Left lung (tissue), 14 donors: ENCODE measurements around the gene MEF2B. TPM values are rescaled to one million over a fixed set of nuclear protein-coding genes. Genes with fewer than 3 reads are reported as not detected.

Experiments used
- ATAC-seq: fragments of 200-7000 bp; cut with Tn5 transposase; one replicate; pipeline ENCODE4 v1.9.1; 2020; ENCODE audit warnings: moderate library complexity
- DNase-seq, 4 donors: peaks; one replicate each; pipeline ENCODE4 v3.0.0-alpha.2; 2013 to 2020
- H3K27ac ChIP-seq, 2 donors: fragments of 200-600 bp; sonication (generic) in 1 of 2; one replicate each; pipeline versions ENCODE4 v1.5.0 to v1.8.0; 2020 to 2021
- H3K27me3 ChIP-seq, 2 donors: fragments of 200-600 bp; sonication (generic) in 1 of 2; one replicate each; pipeline versions ENCODE4 v1.5.0 to v1.8.0; 2020 to 2021
- H3K36me3 ChIP-seq, 2 donors: fragments of 200-600 bp; sonication (generic) in 1 of 2; one replicate each; pipeline versions ENCODE4 v1.5.0 to v1.8.0; 2020 to 2021
- H3K4me1 ChIP-seq, 2 donors: fragments of 200-600 bp; one replicate each; pipeline ENCODE4 v1.8.0; 2021
- H3K4me3 ChIP-seq, 2 donors: fragments of 200-600 bp; sonication (generic) in 1 of 2; one replicate each; pipeline versions ENCODE4 v1.5.0 to v1.8.0; 2020 to 2021; ENCODE audit warnings: mild to moderate bottlenecking in 1 of 2
- H3K9me3 ChIP-seq, 2 donors: fragments of 200-600 bp; sonication (generic) in 1 of 2; one replicate each; pipeline versions ENCODE4 v1.5.0 to v1.8.0; 2020 to 2021
- CTCF ChIP-seq, 2 donors: fragments of 200-600 bp; sonication (generic) in 1 of 2; IDR thresholded peaks; one replicate each; pipeline versions ENCODE4 v1.5.0 to v1.8.0; 2021; ENCODE audit warnings: antibody characterized with exemption in 2 of 2
- intact Hi-C, 2 donors: fragments of 100-400 bp; cut with DNase I; formaldehyde crosslinking; loops; one replicate each; pipeline versions ENCODE4 v1.11.2 to v1.14.2; 2022
- long read RNA-seq, 12 donors: library from polyadenylated mRNA in 2 of 12; unstranded in 2 of 12; transcript quantifications; one replicate each; pipeline ENCODE4 v2.0.0 and lab custom pipeline, GENCODE V29; 2019 to 2026
- polyA plus RNA-seq, 6 donors: library from polyadenylated mRNA; unstranded; fragments of 120-200 nt; gene quantifications; one replicate each; pipeline ENCODE4 v1.2.1, GENCODE V29; 2013; ENCODE audit not compliant: insufficient read length in 6 of 6
- total RNA-seq, 2 donors: library from RNA; stranded (reverse); fragmentation: NEBNext Ultra II Directional; extraction: Animal tissue kit (Norgen Biotek cat#: 25700); gene quantifications; one replicate each; pipeline ENCODE4 v1.2.1, GENCODE V29; 2021
- donor health status: DM: no; HTN: yes; CAD: no.
- donor health status: DM: no; HTN: no; CAD: no.

Gene MEF2B
- 1 to 10 TPM; 1.1 to 2.3 TPM for total RNA-seq
- 1 to 10 TPM; 1.8 to 3.7 (median 2.1) TPM for polyA plus RNA-seq
- long read RNA-seq, donor 1 = 0 reads
- long read RNA-seq, donor 2 = 0 reads
- long read RNA-seq, donor 3 = 0 reads
- long read RNA-seq, donor 4 = 0 reads
- long read RNA-seq, donor 5, partial matches to known transcripts = 0 of 1 reads
- long read RNA-seq, donor 5, other reads (novel, unspliced or antisense) = 0 of 1 reads
- long read RNA-seq, donor 6 = 0 reads
- long read RNA-seq, donor 7 = 0 reads
- long read RNA-seq, donor 8 = 0 reads
- long read RNA-seq, donor 9 = 0 reads
- long read RNA-seq, donor 10 = 0 reads
- long read RNA-seq, donor 11 = 0 reads
- long read RNA-seq, donor 12, partial matches to known transcripts = 0 of 2 reads
- long read RNA-seq, donor 12, other reads (novel, unspliced or antisense) = 0 of 2 reads

DNA sequence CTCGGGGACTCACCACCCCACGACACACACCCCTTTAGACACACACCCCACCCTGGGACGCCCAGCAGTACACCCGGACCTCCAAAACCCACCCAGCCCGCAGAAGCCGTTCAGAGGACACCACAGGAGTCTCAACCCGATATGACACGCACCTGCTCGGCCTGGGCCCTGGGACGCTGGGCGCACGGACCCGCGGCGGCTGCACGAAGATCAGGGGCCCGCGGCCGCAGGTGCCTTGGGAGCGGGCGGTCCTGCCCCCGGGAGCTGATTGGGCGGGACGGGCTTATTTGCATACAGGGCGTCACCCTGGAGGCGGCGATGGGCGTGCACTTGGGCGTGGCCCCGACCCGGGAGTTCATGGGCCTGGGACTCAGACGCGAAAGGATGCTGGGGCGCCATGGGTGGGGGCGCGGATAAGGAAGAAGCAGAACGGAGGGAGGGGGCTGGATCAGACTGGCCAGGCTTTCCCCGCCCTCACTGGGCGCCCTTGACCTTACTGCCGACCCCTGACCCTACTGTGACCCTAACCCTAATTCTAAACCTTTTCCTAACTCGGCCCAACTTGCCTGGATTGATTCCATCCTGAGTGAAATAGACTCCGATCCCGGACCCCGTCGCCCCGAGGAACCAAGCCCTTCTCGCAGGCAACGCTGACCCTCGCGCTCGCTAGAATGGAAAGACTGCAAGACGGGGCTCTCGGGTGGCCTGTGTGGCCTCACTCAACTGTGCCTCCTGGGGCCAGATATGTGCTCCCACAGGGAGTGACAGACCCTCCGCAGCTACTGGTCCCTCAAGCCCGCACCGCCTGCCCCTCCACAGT lies at the start of gene MEF2B:
TSS of gene MEF2B (minus strand) at position 211 of the 820 bp plus-strand sequence. CDS start 19,528 bp downstream, outside the sequence.
- TF ChIP-seq CTCF (IDR thresholded peaks at IDR 0.05) = no peak
- no peaks in the 10 kb centered on the region for H3K9me3 ChIP-seq
- intact Hi-C loops = no loop called here

DNA sequence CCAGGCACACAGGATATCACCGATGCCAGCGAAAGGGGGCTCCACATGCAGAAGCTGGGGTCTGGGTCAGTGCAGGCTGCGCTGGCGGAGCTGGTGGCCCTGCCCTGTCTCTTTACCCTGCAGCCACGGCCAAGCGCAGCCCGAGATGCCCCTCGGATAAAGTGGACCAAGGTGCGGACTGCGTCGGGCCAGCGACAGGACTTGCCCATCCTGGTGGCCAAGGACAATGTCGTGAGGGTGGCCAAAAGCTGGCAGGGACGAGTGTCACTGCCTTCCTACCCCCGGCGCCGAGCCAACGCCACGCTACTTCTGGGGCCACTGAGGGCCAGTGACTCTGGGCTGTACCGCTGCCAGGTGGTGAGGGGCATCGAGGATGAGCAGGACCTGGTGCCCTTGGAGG lies 48.8 kb upstream of the MEF2B start:
- H3K27me3 ChIP-seq = peaks cover 0 to 83% of the 10 kb centered on the region in 2 donors
- intact Hi-C loops = no loop called here
- no peaks in the 10 kb centered on the region for H3K36me3 ChIP-seq
- H3K4me1 ChIP-seq = no peaks in the 10 kb centered on the region
- DNase-seq (peak in 1 of 4 donors; percentile 67), ATAC-seq (no peak)
- no peak for TF ChIP-seq CTCF (IDR thresholded peaks at IDR 0.05)
- no peaks in the 10 kb centered on the region for H3K9me3 ChIP-seq
- H3K27ac ChIP-seq = no peak overlapping the region
- H3K4me3 ChIP-seq = no peak overlapping the region

More for the DNA sequence above, at the start of gene MEF2B:
- ATAC-seq = peak; percentile 96
- no peaks in the 10 kb centered on the region for H3K27me3 ChIP-seq
- H3K36me3 ChIP-seq = peaks cover 0 to under 1% of the 10 kb centered on the region in 2 donors
- peak in 3 of 4 donors; percentile 65 to 94 (median 74) for DNase-seq
- no peak within 1 kb of the TSS for H3K27ac ChIP-seq
- peaks cover 3 to 31% of the 10 kb centered on the region in 2 donors for H3K4me1 ChIP-seq
- peak within 1 kb of the TSS in 1 of 2 donors; percentile 6 for H3K4me3 ChIP-seq

DNA sequence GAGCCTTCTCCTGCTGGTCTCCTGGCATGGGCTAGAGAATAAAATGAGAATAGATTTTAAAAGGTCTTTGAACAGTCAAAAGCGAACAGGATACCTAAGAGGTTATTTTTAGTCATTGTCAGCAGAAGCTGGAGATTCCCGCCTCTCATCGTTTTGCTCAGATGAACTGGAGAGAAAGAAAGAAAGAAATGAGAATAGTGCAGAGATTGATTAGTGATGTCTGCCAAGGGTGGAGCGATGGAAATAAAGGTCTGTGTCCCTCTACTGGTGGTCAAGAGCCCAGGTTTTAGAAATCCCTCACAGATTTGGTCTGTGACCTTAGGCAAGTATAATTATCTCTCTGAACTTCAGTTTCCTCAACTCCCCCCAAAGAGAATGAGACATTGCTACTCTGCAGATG lies 47.0 kb upstream of the MEF2B start:
- no peak for ATAC-seq

GRCh38 chr19:19215792-19216191 lies 45.7 kb upstream of the MEF2B start:
- Histone ChIP-seq H3K27me3 (peaks cover 23 to 86% of the 10 kb centered on the region in 2 donors), H3K4me3 (no peak overlapping the region), H3K36me3 (no peaks in the 10 kb centered on the region), H3K9me3 (no peaks in the 10 kb centered on the region), H3K4me1 (no peaks in the 10 kb centered on the region), H3K27ac (no peak overlapping the region)
- TF ChIP-seq CTCF (IDR thresholded peaks at IDR 0.05) = no peak
- DNase-seq = no peak
- no peak for ATAC-seq
- intact Hi-C loops = no loop called here

More for the DNA sequence above, 47.0 kb upstream of the MEF2B start:
- Histone ChIP-seq H3K36me3 (no peaks in the 10 kb centered on the region), H3K4me1 (no peaks in the 10 kb centered on the region), H3K9me3 (no peaks in the 10 kb centered on the region), H3K27ac (no peak overlapping the region), H3K4me3 (no peak overlapping the region), H3K27me3 (peaks cover 11 to 84% of the 10 kb centered on the region in 2 donors)
- no peak for DNase-seq
- no peak for TF ChIP-seq CTCF (IDR thresholded peaks at IDR 0.05)
- intact Hi-C loops = no loop called here

DNA sequence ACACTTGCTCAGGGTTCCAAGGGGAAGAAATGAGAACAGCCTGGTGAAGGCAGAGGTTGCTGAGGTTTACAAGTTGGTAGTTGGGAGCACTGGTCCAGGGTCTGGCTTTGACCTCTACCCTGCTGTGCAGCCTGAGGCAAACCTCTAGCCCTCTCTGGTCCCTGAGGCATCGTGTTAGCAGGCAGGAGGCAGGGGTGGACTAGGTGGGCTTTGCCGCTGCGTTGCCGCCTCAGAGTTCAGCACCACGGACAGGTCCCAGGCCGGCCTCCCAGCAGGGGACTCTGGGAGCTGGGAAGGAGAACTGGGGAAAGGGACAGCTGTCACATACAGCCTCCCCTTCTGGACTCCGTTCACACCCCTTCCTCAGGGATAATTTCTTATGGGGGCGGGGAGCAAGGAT lies 44.8 kb upstream of the MEF2B start:
- peak in 3 of 4 donors; percentile 42 to 74 (median 65) for DNase-seq

More for the DNA sequence above, 44.8 kb upstream of the MEF2B start:
- ATAC-seq = peak; percentile 82
- H3K36me3 ChIP-seq = no peaks in the 10 kb centered on the region
- no peaks in the 10 kb centered on the region for H3K9me3 ChIP-seq
- no peaks in the 10 kb centered on the region for H3K4me1 ChIP-seq
- intact Hi-C loops = no loop called here
- H3K27ac ChIP-seq = no peak overlapping the region
- no peak for TF ChIP-seq CTCF (IDR thresholded peaks at IDR 0.05)
- H3K4me3 ChIP-seq = no peak overlapping the region
- H3K27me3 ChIP-seq = peaks cover 23 to 94% of the 10 kb centered on the region in 2 donors
